Activated CD4-positive, CD25-positive, alpha-beta regulatory T cell (primary cell): ENCODE data around the gene FAM3A.
"Not testable (repeated sequence)": the region's sequence is repeated elsewhere in the genome, so short reads cannot be mapped to it uniquely, and the experiment has no call there.

ENCODE experiments used
- DNase-seq, 4 experiments: peaks; one replicate each; lab custom pipeline; 2025; lab: John Stamatoyannopoulos, UW

The FAM3A gene

GRCh38 chrX:154515966-154516655, at the start of gene FAM3A:
Gene FAM3A, minus strand, starts transcription at chrX:154516232. Its CDS starts 460 bp downstream, at chrX:154515772.
- peak; percentile 79 to 87 (median 84) for DNase-seq

- DNase-seq, result not testable (repeated sequence)
These were observed 46.3 kb upstream of the FAM3A start for GRCh38 chrX:154562295-154562694.

GRCh38 chrX:154560326-154560725, 44.3 kb upstream of the FAM3A start:
- not testable (repeated sequence) for DNase-seq

- DNase-seq, result not testable (repeated sequence)
These were observed 42.9 kb upstream of the FAM3A start for GRCh38 chrX:154558896-154559295.

GRCh38 chrX:154558060-154558690, 42.1 kb upstream of the FAM3A start:
- not testable (repeated sequence) for DNase-seq

- DNase-seq, result not testable (repeated sequence)
These were observed 36.2 kb upstream of the FAM3A start for GRCh38 chrX:154552112-154552806.

GRCh38 chrX:154549766-154550165, 33.7 kb upstream of the FAM3A start:
- no peak for DNase-seq

GRCh38 chrX:154548028-154548316, 31.9 kb upstream of the FAM3A start:
- no peak for DNase-seq

GRCh38 chrX:154547245-154548027, 31.4 kb upstream of the FAM3A start, which contains the start of gene IKBKG:
Gene IKBKG, plus strand, starts transcription at chrX:154547620. Its CDS starts 4,383 bp downstream, at chrX:154552003.
- DNase-seq, result peak; percentile 68 to 81 (median 77)

- peak; percentile 65 to 77 (median 72) for DNase-seq
These were observed 30.6 kb upstream of the FAM3A start, which contains the start of gene G6PD for GRCh38 chrX:154546354-154547244. Gene G6PD, minus strand, starts transcription at chrX:154546846. Its CDS starts 691 bp downstream, at chrX:154546155.

- DNase-seq, result no peak
These were observed 29.7 kb upstream of the FAM3A start for GRCh38 chrX:154545673-154546274.

- DNase-seq, result no peak
These were observed 26.8 kb upstream of the FAM3A start for GRCh38 chrX:154542723-154543424.

- DNase-seq, result peak in 1 of 4 experiments; percentile 41
These were observed 26.1 kb upstream of the FAM3A start for GRCh38 chrX:154541896-154542722.

- DNase-seq, result no peak
These were observed 25.5 kb upstream of the FAM3A start for GRCh38 chrX:154541589-154541895.

- no peak for DNase-seq
These were observed 25.0 kb upstream of the FAM3A start for GRCh38 chrX:154540897-154541535.

- DNase-seq, result not testable (repeated sequence)
These were observed 24.3 kb upstream of the FAM3A start for GRCh38 chrX:154540365-154540764.

GRCh38 chrX:154539077-154539476, 23.0 kb upstream of the FAM3A start:
- DNase-seq, result no peak

GRCh38 chrX:154535892-154536291, 19.9 kb upstream of the FAM3A start:
- DNase-seq, result no peak
